ENCODE results near the gene UBE2Q2. TPM values are rescaled to one million over a fixed set of nuclear protein-coding genes. Genes with fewer than 3 reads are reported as not detected.

Gene UBE2Q2
- total and polyA plus RNA-seq, 3 donors from 2014 or later = 36.4 to 44.8 (median 43.8) TPM

DNA sequence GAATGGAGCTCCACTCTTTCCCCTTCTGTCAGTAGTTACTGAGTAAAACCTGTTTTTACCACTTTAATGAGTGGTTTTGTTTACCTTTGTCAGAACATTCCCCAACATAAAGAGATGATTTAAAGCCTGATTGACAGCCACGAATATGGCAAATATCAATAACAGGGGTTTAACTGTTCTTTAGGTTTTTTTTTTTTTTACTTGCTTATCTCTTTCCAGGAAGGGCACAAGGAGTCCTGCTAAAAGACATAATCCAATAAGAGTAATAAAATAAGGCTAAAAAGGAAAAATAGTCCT lies 11.5 kb upstream of the UBE2Q2 start:
- H3K27ac ChIP-seq = no peak overlapping the region
- intact Hi-C loops (cut with DNase I; ENCODE audit: low total_unique reads) = no loop called here
- no peaks in the 10 kb centered on the region for H3K36me3 ChIP-seq (ENCODE audit: low read depth, missing control alignments)
- no peaks in the 10 kb centered on the region for H3K27me3 ChIP-seq
- H3K4me1 ChIP-seq = no peaks in the 10 kb centered on the region
- H3K9me3 ChIP-seq = no peaks in the 10 kb centered on the region
- 51 to 67% methylated on average over 1 of the region's 1 CpG for WGBS, 2 donors
- DNase-seq = no peak
- TF ChIP-seq, protein P1, sequence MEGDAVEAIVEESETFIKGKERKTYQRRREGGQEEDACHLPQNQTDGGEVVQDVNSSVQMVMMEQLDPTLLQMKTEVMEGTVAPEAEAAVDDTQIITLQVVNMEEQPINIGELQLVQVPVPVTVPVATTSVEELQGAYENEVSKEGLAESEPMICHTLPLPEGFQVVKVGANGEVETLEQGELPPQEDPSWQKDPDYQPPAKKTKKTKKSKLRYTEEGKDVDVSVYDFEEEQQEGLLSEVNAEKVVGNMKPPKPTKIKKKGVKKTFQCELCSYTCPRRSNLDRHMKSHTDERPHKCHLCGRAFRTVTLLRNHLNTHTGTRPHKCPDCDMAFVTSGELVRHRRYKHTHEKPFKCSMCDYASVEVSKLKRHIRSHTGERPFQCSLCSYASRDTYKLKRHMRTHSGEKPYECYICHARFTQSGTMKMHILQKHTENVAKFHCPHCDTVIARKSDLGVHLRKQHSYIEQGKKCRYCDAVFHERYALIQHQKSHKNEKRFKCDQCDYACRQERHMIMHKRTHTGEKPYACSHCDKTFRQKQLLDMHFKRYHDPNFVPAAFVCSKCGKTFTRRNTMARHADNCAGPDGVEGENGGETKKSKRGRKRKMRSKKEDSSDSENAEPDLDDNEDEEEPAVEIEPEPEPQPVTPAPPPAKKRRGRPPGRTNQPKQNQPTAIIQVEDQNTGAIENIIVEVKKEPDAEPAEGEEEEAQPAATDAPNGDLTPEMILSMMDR (IDR thresholded peaks at IDR 0.05) = no peak
- no peak for TF ChIP-seq POLR2A (IDR thresholded peaks at IDR 0.05)
- H3K4me3 ChIP-seq = no peak overlapping the region

- H3K27me3 ChIP-seq = no peaks in the 10 kb centered on the region
- H3K4me3 ChIP-seq = no peak overlapping the region
- no peak for DNase-seq
- 82 to 86% methylated on average over 3 of the region's 3 CpGs for WGBS, 2 donors
- no peaks in the 10 kb centered on the region for H3K4me1 ChIP-seq
- no peaks in the 10 kb centered on the region for H3K9me3 ChIP-seq
- no peaks in the 10 kb centered on the region for H3K36me3 ChIP-seq (ENCODE audit: low read depth, missing control alignments)
- TF ChIP-seq POLR2A (IDR thresholded peaks at IDR 0.05) = no peak
- TF ChIP-seq, protein P1 (IDR thresholded peaks at IDR 0.05) = no peak
- intact Hi-C loops (cut with DNase I; ENCODE audit: low total_unique reads) = no loop called here
- H3K27ac ChIP-seq = no peak overlapping the region
Observed at GRCh38 chr15:75832114-75832513, 11.1 kb upstream of the UBE2Q2 start.

DNA sequence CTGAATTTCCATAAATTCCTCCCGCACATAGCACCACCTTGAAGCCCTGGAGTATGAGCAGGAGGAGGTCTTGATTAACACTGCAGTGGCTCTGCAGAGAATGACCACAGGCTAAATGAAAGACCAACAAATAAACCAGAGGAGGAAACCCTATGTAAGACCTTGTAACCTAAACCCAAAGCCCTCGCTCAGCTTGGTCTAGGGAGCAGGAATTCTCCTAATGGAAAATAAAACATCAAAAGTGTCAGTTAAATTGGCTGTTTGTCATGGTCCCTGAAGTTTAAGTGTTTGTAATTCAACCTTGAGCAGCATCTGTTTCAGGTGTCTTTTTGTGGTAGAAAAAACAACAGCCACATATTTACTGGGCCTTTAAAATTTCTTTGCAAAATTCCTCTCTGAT lies 9.2 kb upstream of the UBE2Q2 start:
- no peaks in the 10 kb centered on the region for H3K36me3 ChIP-seq (ENCODE audit: low read depth, missing control alignments)
- no peak for DNase-seq
- H3K27me3 ChIP-seq = no peaks in the 10 kb centered on the region
- TF ChIP-seq POLR2A (IDR thresholded peaks at IDR 0.05) = no peak
- TF ChIP-seq, protein P1 (IDR thresholded peaks at IDR 0.05) = no peak
- no peak overlapping the region for H3K4me3 ChIP-seq
- 92 to 98% methylated on average over 2 of the region's 2 CpGs for WGBS, 2 donors
- H3K27ac ChIP-seq = no peak overlapping the region
- intact Hi-C loops (cut with DNase I; ENCODE audit: low total_unique reads) = no loop called here
- H3K9me3 ChIP-seq = no peaks in the 10 kb centered on the region
- no peaks in the 10 kb centered on the region for H3K4me1 ChIP-seq

GRCh38 chr15:75835990-75836958 lies 7.0 kb upstream of the UBE2Q2 start:
- intact Hi-C loops (cut with DNase I; ENCODE audit: low total_unique reads) = no loop called here
- Histone ChIP-seq H3K36me3 (ENCODE audit: low read depth, missing control alignments) (no peaks in the 10 kb centered on the region), H3K4me1 (peaks cover 8% of the 10 kb centered on the region), H3K9me3 (no peaks in the 10 kb centered on the region), H3K27me3 (no peaks in the 10 kb centered on the region), H3K27ac (no peak overlapping the region), H3K4me3 (no peak overlapping the region)
- DNase-seq = no peak
- WGBS, 2 donors = 70 to 81% methylated on average over 2 of the region's 2 CpGs
- no peak for TF ChIP-seq POLR2A (IDR thresholded peaks at IDR 0.05)
- TF ChIP-seq, protein P1 (IDR thresholded peaks at IDR 0.05) = no peak

DNA sequence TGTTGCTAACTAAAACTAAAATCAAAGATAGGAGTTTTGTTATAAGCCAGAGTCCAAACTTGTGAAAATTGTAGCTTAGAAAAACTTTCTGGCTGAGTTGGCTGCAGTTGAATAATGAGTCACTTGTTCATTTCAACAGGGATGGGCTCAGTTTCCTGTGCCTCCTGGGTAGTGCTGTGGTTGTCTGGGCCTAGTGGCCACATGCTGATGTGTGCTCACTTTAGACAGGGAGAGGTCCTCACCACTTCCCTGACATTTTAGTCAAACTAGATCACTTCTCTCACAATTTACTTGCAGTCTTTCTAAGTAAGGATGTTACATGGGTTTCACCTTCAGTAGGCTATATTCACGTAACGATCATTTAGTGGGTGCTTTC lies 6.3 kb upstream of the UBE2Q2 start:
- intact Hi-C loops (cut with DNase I; ENCODE audit: low total_unique reads) = no loop called here
- Histone ChIP-seq H3K9me3 (no peaks in the 10 kb centered on the region), H3K4me1 (peaks cover 8% of the 10 kb centered on the region), H3K27me3 (no peaks in the 10 kb centered on the region), H3K27ac (no peak overlapping the region), H3K36me3 (ENCODE audit: low read depth, missing control alignments) (no peaks in the 10 kb centered on the region), H3K4me3 (no peak overlapping the region)
- TF ChIP-seq, protein P1 (IDR thresholded peaks at IDR 0.05) = no peak
- no peak for TF ChIP-seq POLR2A (IDR thresholded peaks at IDR 0.05)
- WGBS, 2 donors = 89 to 100% methylated on average over 2 of the region's 2 CpGs
- no peak for DNase-seq
